Thyroid gland (tissue), 4 donors: Measurements from ENCODE around the gene CXCL9.

ENCODE experiments used
- POLR2A ChIP-seq, 2 donors: fragments of 450-650 bp; IDR thresholded peaks; one replicate each; pipeline ENCODE4 v1.6.1; 2017; ENCODE audit warnings: antibody characterized with exemption in 2 of 2, mild to moderate bottlenecking in 2 of 2, moderate library complexity in 1 of 2
- TF ChIP-seq, protein P1 (sequence below), 6 experiments: fragments of 200-600 bp in 3 of 6; fragments of 450-650 bp in 3 of 6; sonication (generic) in 3 of 6; IDR thresholded peaks; one replicate each; pipeline ENCODE4 v1.5.1; 2016 to 2019; ENCODE audit warnings: antibody characterized with exemption in 6 of 6, mild to moderate bottlenecking in 2 of 6, inconsistent platforms in 1 of 6, moderate library complexity in 1 of 6

DNA sequence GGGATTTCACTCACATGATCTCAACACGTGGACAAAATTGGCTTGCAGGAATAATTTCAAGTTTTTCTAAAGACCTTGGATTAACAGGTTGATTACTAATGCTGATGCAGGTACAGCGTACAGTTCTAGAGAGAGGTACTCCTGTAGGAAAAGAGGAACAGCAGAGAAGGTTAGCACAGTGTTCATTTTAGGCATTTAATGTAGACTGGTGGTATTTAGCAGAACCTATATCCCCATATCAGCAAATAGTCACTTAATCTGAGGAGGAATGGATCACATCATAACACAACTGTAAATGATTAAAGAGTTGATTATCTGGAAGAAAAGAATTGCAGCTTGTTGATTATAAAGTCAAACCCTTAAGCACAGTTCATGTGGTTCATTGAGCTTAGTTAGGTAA, 15.4 kb upstream of the CXCL9 start:
- TF ChIP-seq, protein P1, sequence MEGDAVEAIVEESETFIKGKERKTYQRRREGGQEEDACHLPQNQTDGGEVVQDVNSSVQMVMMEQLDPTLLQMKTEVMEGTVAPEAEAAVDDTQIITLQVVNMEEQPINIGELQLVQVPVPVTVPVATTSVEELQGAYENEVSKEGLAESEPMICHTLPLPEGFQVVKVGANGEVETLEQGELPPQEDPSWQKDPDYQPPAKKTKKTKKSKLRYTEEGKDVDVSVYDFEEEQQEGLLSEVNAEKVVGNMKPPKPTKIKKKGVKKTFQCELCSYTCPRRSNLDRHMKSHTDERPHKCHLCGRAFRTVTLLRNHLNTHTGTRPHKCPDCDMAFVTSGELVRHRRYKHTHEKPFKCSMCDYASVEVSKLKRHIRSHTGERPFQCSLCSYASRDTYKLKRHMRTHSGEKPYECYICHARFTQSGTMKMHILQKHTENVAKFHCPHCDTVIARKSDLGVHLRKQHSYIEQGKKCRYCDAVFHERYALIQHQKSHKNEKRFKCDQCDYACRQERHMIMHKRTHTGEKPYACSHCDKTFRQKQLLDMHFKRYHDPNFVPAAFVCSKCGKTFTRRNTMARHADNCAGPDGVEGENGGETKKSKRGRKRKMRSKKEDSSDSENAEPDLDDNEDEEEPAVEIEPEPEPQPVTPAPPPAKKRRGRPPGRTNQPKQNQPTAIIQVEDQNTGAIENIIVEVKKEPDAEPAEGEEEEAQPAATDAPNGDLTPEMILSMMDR (IDR thresholded peaks at IDR 0.05) = no peak
- no peak for TF ChIP-seq POLR2A (IDR thresholded peaks at IDR 0.05)
